Measurements from ENCODE around the gene CHID1. TPM values are rescaled to one million over a fixed set of nuclear protein-coding genes. Genes with fewer than 3 reads are reported as not detected.

Gene CHID1
- total and polyA plus RNA-seq, 2 of the 8 experiments (the other 6 are each of a cell fraction or from before 2014, with no cell fraction given): 81.2 to 88.5 TPM

GRCh38 chr11:873706-874105, 36.9 kb downstream of the CHID1 start:
- Histone ChIP-seq H3K9me3 (ENCODE audit: insufficient read depth in 2 of 2, low read depth in 1 of 2, low read length in 1 of 2) (no peaks in the 10 kb centered on the region), H3K4me2 (ENCODE audit: insufficient read depth in 1 of 2, low read depth in 2 of 2, low read length in 2 of 2) (no peak overlapping the region), H3K4me3 (ENCODE audit: extremely low read depth in 1 of 4, insufficient read depth in 2 of 4, low read depth in 3 of 4, low read length in 4 of 4) (no peak overlapping the region), H3K27me3 (replicated peaks in 1 of 4; ENCODE audit: control insufficient read depth in 3 of 4, extremely low read depth in 1 of 4, insufficient read depth in 3 of 4, low read length in 3 of 4) (no peaks in the 10 kb centered on the region), H3K36me3 (ENCODE audit: control insufficient read depth in 2 of 4, insufficient read depth in 4 of 4, low read length in 3 of 4) (no peaks in the 10 kb centered on the region), H4K8ac (ENCODE audit: extremely low read depth, insufficient read depth, low read length) (no peak overlapping the region), H3K4ac (replicated peaks; ENCODE audit: insufficient read length, low read depth, low read length) (no peak overlapping the region), H3K56ac (replicated peaks; ENCODE audit: insufficient read length, low read depth, low read length) (no peak overlapping the region), H2BK12ac (ENCODE audit: low read depth, low read length) (no peak overlapping the region), H4K20me1 (replicated peaks in 1 of 2; ENCODE audit: control insufficient read depth in 1 of 2, insufficient read depth in 2 of 2, low read length in 2 of 2) (peaks cover 13 to 34% of the 10 kb centered on the region in 2 experiments), H2BK20ac (ENCODE audit: low read length) (no peak overlapping the region), H2BK5ac (ENCODE audit: low read depth, low read length) (no peak overlapping the region), H3K4me1 (replicated peaks in 1 of 4; ENCODE audit: control insufficient read depth in 3 of 4, insufficient read depth in 4 of 4, low read length in 3 of 4) (peaks cover 0 to 11% (median 6%) of the 10 kb centered on the region in 4 experiments; a peak in 5 of 7 replicates), H4K5ac (ENCODE audit: insufficient read length, low read depth, low read length) (no peak overlapping the region), H2AFZ (ENCODE audit: low read length) (no peak overlapping the region), H3K79me2 (ENCODE audit: control insufficient read depth in 1 of 2, insufficient read depth in 2 of 2, low read length in 2 of 2) (no peaks in the 10 kb centered on the region), H2BK15ac (ENCODE audit: low read length) (no peak overlapping the region), H3K18ac (ENCODE audit: extremely low read depth, low read length) (no peak overlapping the region), H3K14ac (ENCODE audit: insufficient read length) (no peak overlapping the region), H3K79me1 (ENCODE audit: low read depth, low read length) (no peaks in the 10 kb centered on the region), H2AK5ac (ENCODE audit: low read depth, low read length) (no peak overlapping the region), H2BK120ac (replicated peaks; ENCODE audit: low read depth, low read length) (no peak overlapping the region), H3K23me2 (ENCODE audit: low read depth, low read length) (no peaks in the 10 kb centered on the region), H3K9ac (replicated peaks in 1 of 4; ENCODE audit: extremely low read depth in 1 of 4, low read depth in 3 of 4, low read length in 3 of 4) (no peak overlapping the region), H3K23ac (ENCODE audit: insufficient read length) (no peak overlapping the region), H3K27ac (ENCODE audit: low read depth, low read length) (no peak overlapping the region), H4K91ac (replicated peaks; ENCODE audit: insufficient read length, low read length) (no peak overlapping the region)
- TF ChIP-seq PHF8 (conservative IDR thresholded peaks at IDR 0.05; ENCODE audit: low read depth, low read length) (no peak), ATF2 (IDR thresholded peaks at IDR 0.05; ENCODE audit: low read length) (no peak)
- WGBS, 2 experiments (ENCODE audit: extremely low coverage in 1 of 2, insufficient coverage in 1 of 2, insufficient read length in 1 of 2, insufficient replicate concordance in 2 of 2, low coverage in 1 of 2, low lambda C conversion rate in 2 of 2, missing lambda C conversion rate in 1 of 2): 85% methylated on average over 12 of the region's 12 CpGs; no CpG with 5 or more reads in 1 of the 2 experiments
- no peak for FAIRE-seq
- POLR2A ChIA-PET (ENCODE audit: partially characterized antibody): interaction anchor here (0.8 to 1.0 kb wide), 2 partner anchors 10 to 19 kb away, joined by 3 read pairs; no protein-coding TSS in a partner anchor
- no peak for DNase-seq (ENCODE audit: low read depth in 1 of 2, low spot score in 2 of 2)
- CTCF ChIA-PET (ENCODE audit: partially characterized antibody): interaction anchor here (1.0 to 2.6 kb wide), 8 partner anchors 13 to 178 kb away, joined by 3 to 9 read pairs (median 4); no protein-coding TSS in a partner anchor
